SK-N-MC (cell line): ENCODE results near the gene GP1BA.

ENCODE experiments used
- EZH2 ChIP-seq: fragments of 200-600 bp; sonication (generic); IDR thresholded peaks from one replicate; pipeline ENCODE4 v1.6.1; 2017; ENCODE audit warnings: antibody characterized with exemption
- FOXP2 ChIP-seq: optimal IDR thresholded peaks from 2 replicates; pipeline ENCODE3; 2011; ENCODE audit warnings: mild to moderate bottlenecking, moderate library complexity; ENCODE audit not compliant: insufficient read depth; ENCODE audit errors: extremely low read length, control extremely low read depth

DNA sequence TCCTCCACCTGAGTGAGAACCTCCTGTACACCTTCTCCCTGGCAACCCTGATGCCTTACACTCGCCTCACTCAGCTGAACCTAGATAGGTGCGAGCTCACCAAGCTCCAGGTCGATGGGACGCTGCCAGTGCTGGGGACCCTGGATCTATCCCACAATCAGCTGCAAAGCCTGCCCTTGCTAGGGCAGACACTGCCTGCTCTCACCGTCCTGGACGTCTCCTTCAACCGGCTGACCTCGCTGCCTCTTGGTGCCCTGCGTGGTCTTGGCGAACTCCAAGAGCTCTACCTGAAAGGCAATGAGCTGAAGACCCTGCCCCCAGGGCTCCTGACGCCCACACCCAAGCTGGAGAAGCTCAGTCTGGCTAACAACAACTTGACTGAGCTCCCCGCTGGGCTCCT, 679 bp downstream of the GP1BA start:
- TF ChIP-seq EZH2 (no peak), FOXP2 (no peak)
